Activated gamma-delta T cell treated with Interleukin-2 at 50 U/mL for 16 hours (primary cell): ENCODE results near the gene TLR8.

Experiments
- DNase-seq: peaks from one replicate; pipeline ENCODE4 v3.0.0-alpha.2; 2020

TLR8 gene

GRCh38 chrX:12970691-12971202 is 64.3 kb downstream of the TLR8 start:
- DNase-seq = peak; percentile 43

GRCh38 chrX:12971282-12972003 is 65.0 kb downstream of the TLR8 start:
- DNase-seq = no peak

- no peak for DNase-seq
Measured at GRCh38 chrX:12972243-12972642, 65.8 kb downstream of the TLR8 start.
